Islet of Langerhans (tissue), 1 donor: ENCODE results near the gene NCAPG.
A peak's percentile ranks its signal among the peaks of the same experiment; 100 is the strongest.
"Not testable (repeated sequence)": the region's sequence is repeated elsewhere in the genome, so short reads cannot be mapped to it uniquely, and the experiment has no call there.

ENCODE experiments used
- FAIRE-seq: peaks from one replicate; lab custom pipeline; 2011; peaks lifted over from hg19 to GRCh38; lab: Jason Lieb, UNC

The NCAPG gene

DNA sequence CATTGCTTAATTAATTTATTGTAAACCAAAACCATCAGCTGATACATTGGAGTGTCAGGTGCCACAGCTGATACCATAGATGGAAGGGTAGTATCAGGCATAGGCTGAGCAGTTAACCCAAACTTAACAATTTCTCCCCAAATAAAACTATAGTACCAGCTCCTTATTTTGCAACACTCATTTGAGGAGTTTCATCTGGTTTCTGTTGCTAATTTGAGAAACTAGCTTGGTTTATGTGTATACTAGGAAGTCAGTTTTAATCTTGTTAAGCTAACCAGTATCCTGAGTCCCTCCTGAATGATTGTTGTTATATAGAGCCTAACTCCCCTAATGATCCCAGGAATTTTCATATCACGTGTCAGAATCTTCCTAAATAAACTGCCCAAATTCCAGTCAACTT, 13.0 kb upstream of the NCAPG start:
- FAIRE-seq: no peak

DNA sequence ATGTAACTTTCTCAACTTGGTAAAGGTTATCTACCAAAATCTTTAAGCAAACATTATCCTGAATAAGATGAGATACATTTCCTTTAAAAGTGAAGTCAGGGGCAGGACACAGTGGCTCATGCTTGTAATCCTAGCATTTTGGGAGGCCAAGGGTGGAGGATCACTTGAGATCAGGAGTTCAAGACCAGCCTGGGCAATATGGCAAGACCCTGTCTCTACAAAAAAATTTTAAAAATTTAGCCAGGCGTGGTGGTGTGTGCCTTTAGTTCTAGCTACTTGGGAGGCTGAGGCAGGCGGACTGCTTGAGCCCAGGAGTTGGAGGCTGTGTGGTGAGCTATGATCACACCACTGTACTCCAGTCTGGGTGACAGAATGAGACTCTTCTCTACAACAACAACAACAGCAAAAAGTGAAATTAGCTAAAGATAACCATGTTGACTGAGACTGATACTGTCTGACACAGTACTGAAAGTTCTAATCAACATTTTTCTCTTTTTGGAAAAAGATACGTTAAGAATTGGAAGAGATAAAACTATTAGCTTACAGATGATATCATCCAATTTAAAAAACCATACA, 5.1 kb upstream of the NCAPG start:
- no peak for FAIRE-seq

DNA sequence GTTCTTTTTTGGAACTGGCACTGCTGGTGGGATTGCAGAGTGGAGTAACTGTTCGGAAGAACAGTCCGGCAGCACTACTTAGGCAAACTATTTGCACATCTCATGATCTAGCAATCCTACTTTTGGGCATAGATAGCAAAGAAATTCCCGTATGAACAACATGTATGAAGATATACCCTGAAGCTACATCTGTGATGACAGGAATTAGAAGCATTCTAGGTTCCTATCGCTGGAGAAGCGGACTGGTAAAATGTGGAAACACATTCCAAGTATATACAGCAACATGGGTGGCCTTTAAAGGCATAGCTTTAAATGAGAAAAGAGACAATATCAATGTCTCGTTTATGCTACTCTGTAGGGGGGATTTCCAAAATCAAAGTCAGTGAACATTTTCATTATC, 3.3 kb upstream of the NCAPG start:
- FAIRE-seq: no peak

DNA sequence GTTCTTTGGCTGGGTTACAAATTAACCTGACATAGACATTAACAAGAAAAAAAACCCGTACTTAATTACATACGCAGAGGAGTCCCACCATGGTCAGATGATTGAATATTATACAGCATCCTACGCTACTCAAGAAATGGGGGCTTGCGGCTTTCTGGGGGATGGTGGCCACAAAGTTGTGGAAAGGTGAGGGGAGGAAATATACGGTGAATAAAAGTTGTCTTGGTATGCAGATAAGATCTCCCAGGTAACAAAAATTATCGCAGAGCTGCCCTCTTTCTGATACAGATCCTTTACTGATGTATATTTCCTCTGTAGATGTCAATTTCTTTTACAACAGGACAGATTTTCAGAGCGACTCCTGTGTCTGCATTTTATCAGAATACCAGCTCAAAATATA, 1.1 kb upstream of the NCAPG start:
- no peak for FAIRE-seq

DNA sequence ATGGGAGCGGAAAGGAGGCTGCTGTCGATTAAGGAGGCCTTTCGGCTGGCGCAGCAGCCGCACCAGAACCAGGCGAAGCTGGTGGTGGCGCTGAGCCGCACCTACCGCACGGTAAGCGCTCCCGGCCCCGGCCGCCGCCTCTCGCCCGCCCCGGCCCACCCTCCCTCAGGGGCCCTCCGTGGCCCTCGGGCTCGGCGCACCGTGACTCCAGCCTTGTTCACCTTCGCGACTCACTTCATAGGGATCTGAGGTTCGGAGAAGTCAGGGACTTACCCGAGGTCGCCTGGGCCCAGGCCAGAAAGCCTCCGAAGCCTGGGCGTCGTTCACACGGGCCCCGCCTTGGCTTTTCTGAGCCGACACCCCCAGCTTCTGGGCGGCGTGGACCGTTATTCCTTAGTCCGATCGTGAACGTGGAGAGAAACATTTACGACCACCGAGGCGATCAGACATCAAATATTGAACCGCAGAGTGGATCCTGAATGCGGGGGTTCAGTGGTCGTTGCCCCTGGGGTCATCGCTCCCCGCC, 362 bp downstream of the NCAPG start:
- FAIRE-seq: no peak

DNA sequence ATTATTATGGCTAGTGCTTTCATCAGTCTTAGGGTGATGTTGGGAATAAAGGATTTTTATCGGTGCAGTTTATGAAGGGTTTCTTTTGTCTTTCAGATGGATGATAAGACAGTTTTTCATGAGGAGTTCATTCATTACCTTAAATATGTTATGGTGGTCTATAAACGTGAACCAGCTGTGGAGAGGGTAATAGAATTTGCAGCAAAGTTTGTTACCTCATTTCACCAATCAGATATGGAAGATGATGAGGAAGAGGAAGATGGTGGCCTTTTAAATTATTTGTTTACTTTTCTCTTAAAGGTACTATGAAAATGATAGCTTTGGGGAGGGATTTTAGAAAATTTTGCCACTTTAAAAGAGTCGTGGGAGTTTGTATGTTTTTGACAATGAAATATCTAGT, 1.3 kb downstream of the NCAPG start:
- FAIRE-seq: no peak

DNA sequence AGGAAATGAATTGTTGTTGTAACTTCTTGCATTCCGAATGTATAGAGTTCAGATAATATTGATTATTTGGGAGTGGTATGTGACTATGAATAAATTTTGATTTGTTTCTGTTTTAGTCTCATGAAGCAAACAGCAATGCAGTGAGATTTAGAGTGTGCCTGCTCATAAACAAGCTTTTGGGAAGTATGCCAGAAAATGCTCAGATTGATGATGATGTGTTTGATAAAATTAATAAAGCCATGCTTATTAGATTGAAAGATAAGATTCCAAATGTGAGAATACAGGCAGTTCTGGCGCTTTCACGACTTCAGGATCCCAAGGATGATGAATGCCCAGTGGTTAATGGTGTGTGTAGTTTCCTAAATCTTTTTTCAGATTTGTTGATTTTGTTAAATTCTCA, 2.0 kb downstream of the NCAPG start:
- FAIRE-seq: no peak

DNA sequence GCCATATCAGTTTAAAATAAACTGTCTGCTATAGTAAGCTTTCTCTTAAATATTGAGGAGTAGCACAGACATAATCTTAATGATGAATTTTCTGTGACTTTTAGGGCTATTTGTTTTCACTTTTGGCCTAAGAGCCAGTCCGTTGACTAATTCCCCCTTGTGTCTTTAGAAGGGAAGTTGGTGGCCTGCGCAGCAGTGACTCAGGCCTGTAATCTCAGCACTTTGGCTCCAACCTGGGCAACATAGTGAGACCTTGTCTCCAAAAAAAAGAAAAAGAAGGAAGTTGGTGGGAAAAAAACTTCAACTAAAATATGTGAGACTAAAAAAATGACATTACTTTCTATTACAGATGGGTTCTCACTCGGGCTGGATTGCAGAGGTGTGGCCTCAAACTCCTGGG, 3.4 kb downstream of the NCAPG start:
- FAIRE-seq: no peak

DNA sequence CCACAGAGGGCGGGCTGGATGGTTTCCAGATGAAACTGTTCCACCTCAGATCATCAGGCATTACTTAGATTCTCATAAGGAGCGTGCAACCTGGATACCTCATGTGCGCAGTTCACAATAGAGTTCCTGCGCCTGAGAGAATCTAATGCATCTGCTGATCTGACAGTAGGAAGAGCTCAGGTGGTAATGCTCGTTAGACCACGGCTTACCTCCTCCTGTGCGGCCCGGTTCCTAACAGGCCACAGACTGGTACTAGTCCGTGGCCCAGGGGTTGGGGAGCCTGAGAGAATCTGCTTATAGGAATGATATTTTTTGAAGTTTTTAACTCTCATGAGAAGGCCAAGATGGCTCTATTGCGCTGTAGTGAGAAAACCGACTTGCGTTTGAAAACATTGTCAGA, 5.4 kb downstream of the NCAPG start:
- FAIRE-seq: no peak

DNA sequence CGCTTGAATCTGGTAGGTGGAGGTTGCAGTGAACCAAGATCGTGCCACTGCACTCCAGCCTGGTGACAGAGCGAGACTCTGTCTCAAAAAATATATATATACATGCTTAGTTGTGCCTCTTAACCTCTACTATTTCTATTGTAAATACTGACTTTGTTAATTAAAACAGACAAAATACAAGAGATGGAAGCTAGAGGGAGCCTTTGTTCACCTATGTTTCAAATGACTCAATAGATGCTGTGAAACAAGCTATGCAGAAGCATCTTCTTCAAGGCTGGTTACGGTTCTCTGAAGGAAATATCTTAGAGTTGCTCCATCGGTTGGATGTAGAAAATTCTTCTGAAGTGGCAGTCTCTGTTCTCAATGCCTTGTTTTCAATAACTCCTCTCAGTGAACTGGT, 6.2 kb downstream of the NCAPG start:
- peak; percentile 97 for FAIRE-seq

DNA sequence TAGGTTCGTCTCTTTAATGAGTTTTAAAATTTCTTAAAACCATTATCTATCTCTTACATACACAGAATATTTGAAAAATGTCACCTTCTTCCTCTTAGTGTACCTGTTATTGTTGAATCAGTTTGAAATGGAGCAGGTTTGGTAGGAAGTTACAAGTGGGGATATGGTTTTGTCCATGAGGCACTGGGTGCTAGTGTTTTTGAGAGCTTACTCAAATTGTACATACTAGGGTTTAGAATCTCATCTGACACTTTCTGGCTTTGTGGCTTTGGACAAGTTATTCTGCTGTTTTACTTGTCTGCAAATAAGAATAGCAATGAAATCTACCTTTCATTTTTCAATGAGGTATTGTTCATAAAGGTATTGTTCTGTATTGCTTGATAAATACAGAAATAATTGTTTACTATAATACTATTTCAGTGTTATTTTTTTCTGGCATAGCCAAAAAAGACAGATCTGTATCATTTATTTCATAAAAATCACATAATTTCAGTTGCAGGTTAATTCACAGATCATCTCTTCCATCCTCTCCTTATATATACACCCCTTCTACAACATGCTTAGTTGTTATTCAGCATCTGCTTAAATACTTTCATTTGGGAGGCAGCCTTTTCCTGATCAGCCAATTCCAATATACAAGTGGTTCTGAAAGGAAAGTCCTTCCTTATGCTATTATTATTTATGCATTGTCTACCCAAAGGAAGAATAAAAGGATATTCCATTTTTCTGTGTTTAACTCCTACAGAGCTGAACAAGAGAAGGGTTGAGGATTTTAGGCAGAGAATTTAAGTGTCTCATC, 13.3 kb downstream of the NCAPG start:
- FAIRE-seq: no peak

DNA sequence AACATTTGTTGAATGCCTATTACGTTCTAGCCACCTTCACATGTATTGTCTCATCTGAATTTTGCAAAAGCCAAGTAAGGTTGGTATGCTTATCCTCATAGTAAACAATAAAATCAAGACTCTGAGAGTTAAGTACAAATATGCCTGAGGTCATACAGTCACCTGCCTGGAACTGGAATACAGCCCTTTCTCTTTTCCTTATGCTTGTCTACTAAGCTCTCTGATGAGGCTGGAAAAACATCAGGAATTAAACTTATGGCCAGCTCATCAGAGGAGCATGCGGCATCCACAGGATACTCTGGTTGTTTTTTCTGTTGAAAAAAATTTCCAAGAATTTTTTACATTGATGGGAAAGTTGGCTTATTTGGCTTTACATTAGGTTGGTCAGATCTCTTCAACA, 35.5 kb downstream of the NCAPG start:
- no peak for FAIRE-seq

DNA sequence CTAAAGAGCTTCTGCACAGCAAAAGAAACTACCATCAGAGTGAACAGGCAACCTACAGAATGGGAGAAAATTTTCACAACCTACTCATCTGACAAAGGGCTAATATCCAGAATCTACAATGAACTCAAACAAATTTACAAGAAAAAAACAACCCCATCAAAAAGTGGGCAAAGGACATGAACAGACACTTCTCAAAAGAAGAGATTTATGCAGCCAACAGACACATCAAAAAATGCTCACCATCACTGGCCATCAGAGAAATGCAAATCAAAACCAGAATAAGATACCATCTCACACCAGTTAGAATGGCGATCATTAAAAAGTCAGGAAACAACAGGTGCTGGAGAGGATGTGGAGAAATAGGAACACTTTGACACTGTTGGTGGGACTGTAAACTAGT, 39.5 kb downstream of the NCAPG start:
- not testable (repeated sequence) for FAIRE-seq

DNA sequence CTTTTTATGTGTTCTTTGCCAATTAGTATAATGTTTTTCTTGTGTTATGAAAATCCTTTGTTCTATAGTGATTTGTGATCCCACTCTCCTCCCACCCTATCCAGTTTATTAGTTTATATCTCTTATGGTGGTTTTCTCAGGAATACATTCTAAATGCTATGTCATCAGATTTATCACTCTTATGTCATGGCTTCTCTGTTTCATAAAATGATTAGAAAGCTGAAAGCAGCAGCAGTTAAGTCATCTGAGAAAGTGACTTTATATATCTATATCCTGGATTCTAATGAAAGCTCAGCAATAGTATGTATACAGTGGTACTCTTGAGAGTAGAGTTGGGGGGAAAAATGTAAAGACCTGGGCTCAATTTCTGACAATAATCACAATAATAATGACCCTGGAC, 41.2 kb downstream of the NCAPG start:
- FAIRE-seq: no peak

DNA sequence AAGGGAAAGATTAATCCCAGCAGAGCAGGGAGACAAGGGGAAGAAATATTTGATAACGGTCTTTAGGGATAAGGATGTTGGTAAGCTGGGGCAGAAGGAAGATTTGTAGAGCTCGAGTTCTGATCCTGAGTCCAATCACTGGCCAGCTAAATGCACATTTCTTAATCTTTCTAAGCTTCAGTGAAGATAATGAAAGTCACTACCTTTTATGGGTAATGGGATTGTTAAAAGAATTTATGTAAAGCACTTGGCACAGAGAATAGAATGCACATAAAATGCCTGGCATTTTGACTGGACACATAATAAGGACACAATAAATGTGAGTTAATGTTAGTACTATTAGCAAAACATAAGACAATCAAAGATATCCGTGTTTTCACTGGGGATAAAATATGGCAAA, 43.3 kb downstream of the NCAPG start:
- FAIRE-seq: no peak

DNA sequence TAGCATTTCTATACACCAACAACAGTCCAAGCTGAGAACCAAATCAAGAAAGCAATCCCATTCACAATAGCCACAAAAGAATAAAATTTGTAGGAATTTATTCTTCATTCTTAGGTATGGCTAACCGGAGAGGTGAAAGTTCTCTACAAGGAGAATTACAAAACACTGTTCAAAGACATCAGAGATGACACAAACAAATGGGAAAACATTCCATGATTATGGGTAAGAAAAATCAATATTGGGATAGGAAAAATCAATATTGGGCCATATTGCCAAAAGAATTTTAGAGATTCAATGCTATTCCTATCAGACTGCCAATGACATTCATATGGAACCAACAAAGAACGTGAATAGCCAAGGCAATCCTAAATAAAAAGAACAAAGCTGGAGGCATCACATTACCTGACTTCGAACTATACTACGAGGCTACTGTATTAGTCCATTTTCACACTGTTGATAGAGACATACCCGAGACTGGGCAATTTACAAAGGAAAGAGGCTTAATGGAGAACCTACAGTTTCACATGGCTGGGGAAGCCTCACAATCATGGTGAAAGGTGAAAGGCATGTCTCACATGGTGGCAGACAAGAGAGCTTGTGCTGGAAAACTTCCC, 49.1 kb downstream of the NCAPG start:
- FAIRE-seq: no peak

DNA sequence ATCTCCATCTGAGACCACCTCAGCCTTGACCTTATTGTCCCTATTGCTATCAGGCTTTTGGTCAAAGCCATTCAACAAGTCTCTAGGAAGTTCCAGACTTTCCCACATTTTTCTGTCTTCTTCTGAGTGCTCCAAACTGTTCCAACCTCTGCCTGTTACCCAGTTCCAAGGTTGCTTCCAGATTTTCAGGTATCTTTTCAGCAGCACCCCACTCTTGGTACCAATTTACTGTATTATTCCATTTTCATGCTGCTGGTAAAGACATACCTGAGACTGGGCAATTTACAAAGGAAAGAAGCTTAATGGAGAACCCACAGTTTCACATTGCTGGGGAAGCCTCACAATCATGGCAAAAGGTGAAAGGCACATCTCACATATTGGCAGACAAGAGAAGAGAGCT, 51.1 kb downstream of the NCAPG start:
- not testable (repeated sequence) for FAIRE-seq

DNA sequence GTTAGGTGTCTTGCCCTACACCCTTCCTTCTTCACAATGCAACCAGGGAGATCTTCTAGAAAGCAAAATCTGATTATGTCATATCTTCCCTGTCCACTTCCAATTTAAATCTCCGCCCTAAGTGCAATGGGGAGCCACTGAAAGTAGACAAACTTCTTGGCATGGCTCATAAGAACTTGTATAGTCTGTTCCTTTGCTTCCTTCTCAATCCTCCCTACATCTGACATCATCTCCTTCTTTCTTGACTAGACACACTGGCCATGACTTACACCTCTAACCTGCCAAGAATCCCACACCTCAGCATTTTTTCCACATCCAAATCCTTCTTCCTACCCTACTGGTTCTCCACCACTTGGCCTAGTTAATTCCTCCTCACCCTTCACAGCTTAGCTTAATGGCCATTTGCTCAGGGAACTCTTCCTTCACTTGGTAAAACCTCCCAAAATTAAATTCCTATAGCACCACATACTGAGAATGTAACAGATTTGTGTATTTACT, 55.1 kb downstream of the NCAPG start:
- no peak for FAIRE-seq

DNA sequence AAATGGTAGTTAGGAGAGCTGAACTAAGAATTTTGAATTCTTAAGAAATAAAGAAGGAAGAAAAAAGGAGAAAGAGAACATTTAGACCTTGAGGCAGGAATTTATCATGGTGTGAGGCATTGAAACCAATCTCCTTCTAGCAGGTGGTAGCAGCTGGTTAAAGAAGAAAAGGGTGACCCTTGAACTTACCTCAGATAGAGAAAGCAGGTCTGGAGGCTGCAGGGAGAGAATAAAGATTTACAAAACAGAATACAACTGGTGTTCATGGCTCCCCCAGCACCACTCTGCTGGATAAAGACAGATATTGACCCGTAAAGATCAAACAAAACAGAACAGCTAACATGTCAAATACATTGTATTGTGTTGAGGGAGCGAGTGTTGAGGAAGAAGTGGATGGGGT, 56.0 kb downstream of the NCAPG start:
- FAIRE-seq: no peak

DNA sequence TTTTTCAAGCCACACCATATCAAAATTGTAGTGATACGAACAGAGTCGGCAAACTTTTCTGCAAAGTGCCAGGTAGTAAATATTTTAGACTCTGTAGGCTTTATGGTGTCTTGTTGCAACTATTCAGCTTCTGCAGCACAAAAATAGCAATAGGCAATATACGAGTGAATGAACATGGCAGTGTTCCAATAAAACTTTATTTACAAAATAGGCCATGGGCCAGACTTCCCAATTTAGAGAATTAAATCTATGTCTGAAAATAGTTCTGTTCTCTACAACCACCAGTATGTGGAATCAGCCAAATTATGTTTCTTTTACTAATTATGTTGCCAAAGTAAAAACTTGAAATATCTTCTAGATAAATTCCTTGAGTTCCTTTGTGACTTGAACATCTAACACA, 56.5 kb downstream of the NCAPG start:
- no peak for FAIRE-seq

DNA sequence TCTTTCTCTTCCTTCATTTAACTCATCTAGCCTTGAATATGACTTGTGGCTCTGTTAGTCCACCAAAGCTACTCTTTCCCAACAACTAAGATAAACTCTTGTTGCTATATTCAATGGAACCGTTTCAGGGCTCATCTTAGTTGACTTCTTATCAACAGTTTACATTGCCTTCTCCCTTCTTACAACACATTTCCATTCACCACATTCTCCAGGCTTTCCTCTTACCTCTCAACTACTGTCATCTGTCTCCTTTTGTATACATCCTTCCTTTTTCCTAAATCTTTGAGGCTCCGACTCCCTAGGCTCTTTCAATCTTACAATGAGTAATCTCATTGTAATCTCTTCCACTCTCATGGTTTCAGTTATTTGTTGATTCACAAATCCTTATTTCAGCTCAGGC, 58.5 kb downstream of the NCAPG start:
- FAIRE-seq: no peak

DNA sequence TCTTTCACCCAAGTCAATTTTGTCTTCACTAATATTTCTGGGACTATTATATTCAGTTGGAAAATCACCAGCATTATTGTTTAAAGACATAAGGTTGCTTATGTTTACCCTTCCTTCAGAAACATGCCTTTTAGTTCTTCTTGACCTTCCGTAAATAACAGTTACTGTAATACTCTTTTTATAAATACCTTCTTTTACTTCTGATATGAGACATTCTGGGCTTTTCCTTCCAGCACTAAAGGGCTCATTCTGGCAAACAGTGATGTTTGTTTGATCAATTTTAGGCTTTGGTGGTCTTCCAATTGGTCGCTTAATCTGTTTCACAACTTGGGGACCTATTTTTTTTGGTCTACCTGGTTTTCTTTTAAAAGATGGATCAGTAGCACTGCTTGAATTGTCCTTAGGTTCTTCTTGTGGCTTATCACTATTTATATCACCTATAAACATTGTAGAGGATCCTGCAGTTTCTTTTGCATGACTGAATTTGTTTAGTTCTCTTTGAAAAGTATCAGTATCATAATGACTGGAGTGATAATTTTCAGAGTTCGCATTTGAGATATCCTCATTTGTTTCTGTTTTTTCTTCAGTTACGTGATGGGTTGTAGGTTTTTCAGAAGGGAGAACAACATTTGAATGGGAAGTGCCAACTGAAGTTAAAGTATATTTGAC, 64.8 kb downstream of the NCAPG start:
- FAIRE-seq: no peak

DNA sequence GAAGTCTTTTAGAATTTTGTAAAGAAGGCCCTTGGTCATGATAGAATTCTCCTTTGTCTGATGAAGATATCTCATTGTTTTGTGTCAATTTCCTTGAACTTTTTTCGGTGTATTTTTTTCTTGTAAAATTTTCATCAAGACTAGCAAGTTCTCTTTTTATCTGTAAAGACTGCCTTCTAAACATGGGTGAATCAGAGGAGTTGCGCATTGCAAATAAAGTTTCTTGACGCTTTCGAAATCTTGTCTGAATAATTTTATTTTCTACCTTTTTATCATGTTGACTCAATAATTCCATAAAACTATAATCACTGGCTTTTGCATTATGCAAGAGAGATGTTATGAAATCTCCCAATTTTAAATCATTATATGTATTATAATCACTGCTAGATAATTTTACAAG, 66.2 kb downstream of the NCAPG start:
- peak; percentile 41 for FAIRE-seq
